GM03348 (cell line): ENCODE results near the gene CD274.
"Not testable (repeated sequence)": the region's sequence is repeated elsewhere in the genome, so short reads cannot be mapped to it uniquely, and the experiment has no call there.

ENCODE experiments used
- DNase-seq: peaks from one replicate; pipeline ENCODE4 v3.0.0; 2012; ENCODE audit warnings: low spot score

Gene CD274

GRCh38 chr9:5450359-5451091 is at the start of gene CD274:
TSS of gene CD274 (plus strand) at chr9:5450542. CDS start at chr9:5456114, 5,572 bp downstream.
- peak; percentile 90 for DNase-seq

- no peak for DNase-seq
Observed at GRCh38 chr9:5402217-5402616, 48.1 kb upstream of the CD274 start.

GRCh38 chr9:5408596-5408995 is 41.7 kb upstream of the CD274 start:
- no peak for DNase-seq

GRCh38 chr9:5416953-5417352 is 33.4 kb upstream of the CD274 start:
- DNase-seq: no peak

- no peak for DNase-seq
Observed at GRCh38 chr9:5418481-5418880, 31.9 kb upstream of the CD274 start.

GRCh38 chr9:5419987-5420386 is 30.4 kb upstream of the CD274 start:
- no peak for DNase-seq

- DNase-seq: no peak
Observed at GRCh38 chr9:5421163-5421562, 29.2 kb upstream of the CD274 start.

- DNase-seq: no peak
Observed at GRCh38 chr9:5422276-5422675, 28.1 kb upstream of the CD274 start.

- peak; percentile 5 for DNase-seq
Observed at GRCh38 chr9:5425006-5425628, 25.2 kb upstream of the CD274 start.

GRCh38 chr9:5427005-5427404 is 23.3 kb upstream of the CD274 start:
- DNase-seq: no peak

GRCh38 chr9:5428172-5428571 is 22.2 kb upstream of the CD274 start:
- DNase-seq: no peak

GRCh38 chr9:5428794-5429528 is 21.4 kb upstream of the CD274 start:
- no peak for DNase-seq

GRCh38 chr9:5429873-5430564 is 20.3 kb upstream of the CD274 start:
- no peak for DNase-seq

- DNase-seq: no peak
Observed at GRCh38 chr9:5430912-5431311, 19.4 kb upstream of the CD274 start.

GRCh38 chr9:5432890-5433289 is 17.5 kb upstream of the CD274 start:
- DNase-seq: not testable (repeated sequence)

- DNase-seq: not testable (repeated sequence)
Observed at GRCh38 chr9:5433328-5433727, 17.0 kb upstream of the CD274 start.

- DNase-seq: not testable (repeated sequence)
Observed at GRCh38 chr9:5433841-5434810, 16.2 kb upstream of the CD274 start.

GRCh38 chr9:5435912-5436311 is 14.4 kb upstream of the CD274 start:
- DNase-seq: no peak

- no peak for DNase-seq
Observed at GRCh38 chr9:5436441-5436840, 13.9 kb upstream of the CD274 start.

GRCh38 chr9:5437254-5438216 is 12.8 kb upstream of the CD274 start, which contains the start of gene PLGRKT:
TSS of gene PLGRKT (minus strand) at chr9:5437925. CDS start at chr9:5431977, 5,948 bp downstream.
- peak; percentile 93 for DNase-seq
